Stomach smooth muscle (tissue), 2 donors: ENCODE measurements around the gene ZNF587.
A peak's percentile ranks its signal among the peaks of the same experiment; 100 is the strongest.
"Not testable (repeated sequence)": the region's sequence is repeated elsewhere in the genome, so short reads cannot be mapped to it uniquely, and the experiment has no call there.

Experiments
- H3K27ac ChIP-seq: one replicate; pipeline ENCODE4 v1.7.0; 2013; ENCODE audit warnings: mild to moderate bottlenecking, low read length, inconsistent platforms
- H3K27me3 ChIP-seq, 2 donors: one replicate each; pipeline ENCODE4 v1.7.0; 2013; ENCODE audit warnings: low read length in 2 of 2; ENCODE audit not compliant: insufficient read depth in 2 of 2, control insufficient read depth in 1 of 2
- H3K36me3 ChIP-seq, 2 donors: one replicate each; pipeline ENCODE4 v1.7.0; 2013; ENCODE audit warnings: low read length in 2 of 2; ENCODE audit not compliant: control insufficient read depth in 2 of 2, insufficient read depth in 2 of 2
- H3K4me1 ChIP-seq: one replicate; pipeline ENCODE4 v1.7.0; 2013; ENCODE audit warnings: low read length; ENCODE audit not compliant: control insufficient read depth, insufficient read depth
- H3K4me3 ChIP-seq, 2 donors: one replicate each; pipeline ENCODE4 v1.7.0; 2013; ENCODE audit warnings: low read length in 2 of 2
- H3K9ac ChIP-seq, 2 donors: one replicate each; pipeline ENCODE4 v1.7.0; 2013; ENCODE audit warnings: low read length in 2 of 2, mild to moderate bottlenecking in 1 of 2
- H3K9me3 ChIP-seq, 2 donors: one replicate each; pipeline ENCODE4 v1.7.0; 2013; ENCODE audit warnings: low read length in 2 of 2; ENCODE audit not compliant: control insufficient read depth in 2 of 2
- donor health status: healthy.
- donor health status: Pancreatic carcinoma.

Gene ZNF587

GRCh38 chr19:57823155-57823554, 26.5 kb upstream of the ZNF587 start:
- H3K9me3 ChIP-seq, H3K4me1 ChIP-seq, H3K27ac ChIP-seq, H3K36me3 ChIP-seq, H3K27me3 ChIP-seq, H3K9ac ChIP-seq, H3K4me3 ChIP-seq: not testable (repeated sequence)

- not testable (repeated sequence) for H3K9me3 ChIP-seq, H3K27me3 ChIP-seq, H3K9ac ChIP-seq, H3K4me1 ChIP-seq, H3K36me3 ChIP-seq, H3K27ac ChIP-seq, H3K4me3 ChIP-seq
Observed at GRCh38 chr19:57823608-57824007, 26.1 kb upstream of the ZNF587 start.

GRCh38 chr19:57825511-57825910, 24.1 kb upstream of the ZNF587 start:
- Histone ChIP-seq H3K27me3 (no peaks in the 10 kb centered on the region), H3K4me1 (peaks cover 3% of the 10 kb centered on the region), H3K36me3 (no peaks in the 10 kb centered on the region), H3K27ac (no peak overlapping the region), H3K4me3 (no peak overlapping the region), H3K9me3 (peaks cover 0 to 3% of the 10 kb centered on the region in 2 donors), H3K9ac (no peak overlapping the region)

GRCh38 chr19:57829316-57829715, 20.3 kb upstream of the ZNF587 start:
- no peak overlapping the region for H3K27ac ChIP-seq
- H3K36me3 ChIP-seq: no peaks in the 10 kb centered on the region
- no peaks in the 10 kb centered on the region for H3K4me1 ChIP-seq
- no peak overlapping the region for H3K9ac ChIP-seq
- no peaks in the 10 kb centered on the region for H3K27me3 ChIP-seq
- H3K4me3 ChIP-seq: no peak overlapping the region
- H3K9me3 ChIP-seq: peaks cover 0 to 3% of the 10 kb centered on the region in 2 donors

- H3K4me1 ChIP-seq: no peaks in the 10 kb centered on the region
- H3K9me3 ChIP-seq: peaks cover 0 to 3% of the 10 kb centered on the region in 2 donors
- no peaks in the 10 kb centered on the region for H3K36me3 ChIP-seq
- peak within 1 kb of the TSS; percentile 60 to 70 for H3K9ac ChIP-seq
- H3K27ac ChIP-seq: peak within 1 kb of the TSS; percentile 67
- H3K27me3 ChIP-seq: no peaks in the 10 kb centered on the region
- peak within 1 kb of the TSS; percentile 82 to 92 for H3K4me3 ChIP-seq
Observed at GRCh38 chr19:57830071-57830602, 19.5 kb upstream of the ZNF587 start, which contains the start of gene ZNF587B. Gene ZNF587B, plus strand, starts transcription at chr19:57830299. Its CDS starts 230 bp downstream, at chr19:57830529.

GRCh38 chr19:57836991-57837390, 12.7 kb upstream of the ZNF587 start:
- not testable (repeated sequence) for H3K9me3 ChIP-seq, H3K9ac ChIP-seq, H3K4me1 ChIP-seq, H3K4me3 ChIP-seq, H3K27ac ChIP-seq, H3K27me3 ChIP-seq
- peaks cover 3 to 11% of the 10 kb centered on the region in 2 donors for H3K36me3 ChIP-seq

- not testable (repeated sequence) for H3K4me3 ChIP-seq, H3K27me3 ChIP-seq, H3K9ac ChIP-seq, H3K9me3 ChIP-seq, H3K27ac ChIP-seq, H3K4me1 ChIP-seq
- peaks cover 3 to 12% of the 10 kb centered on the region in 2 donors for H3K36me3 ChIP-seq
Observed at GRCh38 chr19:57838622-57839191, 11.0 kb upstream of the ZNF587 start.

GRCh38 chr19:57841122-57841763, 8.4 kb upstream of the ZNF587 start:
- Histone ChIP-seq H3K27me3 (no peaks in the 10 kb centered on the region), H3K9me3 (no peaks in the 10 kb centered on the region), H3K9ac (no peak overlapping the region), H3K27ac (no peak overlapping the region), H3K4me3 (no peak overlapping the region), H3K36me3 (peaks cover 3 to 14% of the 10 kb centered on the region in 2 donors), H3K4me1 (no peaks in the 10 kb centered on the region)

- not testable (repeated sequence) for H3K36me3 ChIP-seq, H3K27ac ChIP-seq, H3K4me3 ChIP-seq, H3K9me3 ChIP-seq, H3K4me1 ChIP-seq, H3K9ac ChIP-seq, H3K27me3 ChIP-seq
Observed at GRCh38 chr19:57847164-57847563, 2.5 kb upstream of the ZNF587 start.

GRCh38 chr19:57849162-57849665, 445 bp upstream of the ZNF587 start:
- H3K9me3 ChIP-seq, H3K27ac ChIP-seq, H3K4me1 ChIP-seq, H3K9ac ChIP-seq, H3K36me3 ChIP-seq, H3K27me3 ChIP-seq: not testable (repeated sequence)
- H3K4me3 ChIP-seq: peak overlapping the region; percentile 88 to 92

GRCh38 chr19:57850553-57851017, 926 bp downstream of the ZNF587 start:
- Histone ChIP-seq H3K27ac (no peak overlapping the region), H3K36me3 (peaks cover 0 to 6% of the 10 kb centered on the region in 2 donors), H3K27me3 (no peaks in the 10 kb centered on the region), H3K9ac (peak overlapping the region; percentile 80 to 83), H3K4me3 (peak overlapping the region; percentile 88 to 92), H3K9me3 (no peaks in the 10 kb centered on the region), H3K4me1 (peaks cover 9% of the 10 kb centered on the region)
